Measurements from ENCODE around the gene ITPRIP. TPM values are rescaled to one million over a fixed set of nuclear protein-coding genes. Genes with fewer than 3 reads are reported as not detected.
A peak's percentile ranks its signal among the peaks of the same experiment; 100 is the strongest.

Gene ITPRIP
- total RNA-seq, 1 donor from 2014 or later, result 7.0 TPM

DNA sequence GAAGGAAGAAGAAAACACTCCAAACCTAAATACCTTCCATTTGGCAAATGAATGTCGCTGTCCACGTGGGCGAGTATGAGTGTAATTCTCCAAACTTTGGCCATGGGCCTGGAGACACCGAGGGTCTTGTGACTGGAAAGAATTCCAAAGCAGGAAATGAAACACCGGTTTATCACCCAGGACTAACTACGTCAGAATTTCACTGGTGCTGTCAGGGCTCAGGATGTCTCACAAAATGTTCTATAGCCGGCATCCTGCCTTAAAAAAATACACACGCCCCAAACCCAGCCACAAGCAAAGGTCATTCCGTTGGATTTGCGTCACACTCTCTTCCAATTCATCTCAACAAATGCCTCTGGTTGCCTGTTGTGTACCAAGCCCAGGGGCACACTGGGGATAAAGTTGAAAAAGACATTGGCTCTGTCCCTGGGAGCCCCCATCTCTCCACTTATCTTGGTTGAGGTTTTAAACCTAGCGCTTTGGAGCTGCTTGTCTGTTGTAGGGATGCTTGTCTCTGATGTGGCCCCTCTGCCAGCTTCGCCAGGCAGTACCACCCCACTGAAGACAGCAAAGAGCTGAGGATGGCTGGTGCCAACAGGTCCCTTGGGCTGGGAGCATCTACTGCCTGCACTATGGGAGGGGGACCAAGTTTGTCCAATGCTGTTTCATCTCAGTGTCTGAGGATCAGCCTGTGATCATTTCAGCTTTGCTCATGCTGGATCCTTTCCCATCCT lies 38.1 kb downstream of the ITPRIP start:
- peaks cover 3% of the 10 kb centered on the region for H3K36me3 Mint-ChIP-seq (ENCODE audit: insufficient read depth)

DNA sequence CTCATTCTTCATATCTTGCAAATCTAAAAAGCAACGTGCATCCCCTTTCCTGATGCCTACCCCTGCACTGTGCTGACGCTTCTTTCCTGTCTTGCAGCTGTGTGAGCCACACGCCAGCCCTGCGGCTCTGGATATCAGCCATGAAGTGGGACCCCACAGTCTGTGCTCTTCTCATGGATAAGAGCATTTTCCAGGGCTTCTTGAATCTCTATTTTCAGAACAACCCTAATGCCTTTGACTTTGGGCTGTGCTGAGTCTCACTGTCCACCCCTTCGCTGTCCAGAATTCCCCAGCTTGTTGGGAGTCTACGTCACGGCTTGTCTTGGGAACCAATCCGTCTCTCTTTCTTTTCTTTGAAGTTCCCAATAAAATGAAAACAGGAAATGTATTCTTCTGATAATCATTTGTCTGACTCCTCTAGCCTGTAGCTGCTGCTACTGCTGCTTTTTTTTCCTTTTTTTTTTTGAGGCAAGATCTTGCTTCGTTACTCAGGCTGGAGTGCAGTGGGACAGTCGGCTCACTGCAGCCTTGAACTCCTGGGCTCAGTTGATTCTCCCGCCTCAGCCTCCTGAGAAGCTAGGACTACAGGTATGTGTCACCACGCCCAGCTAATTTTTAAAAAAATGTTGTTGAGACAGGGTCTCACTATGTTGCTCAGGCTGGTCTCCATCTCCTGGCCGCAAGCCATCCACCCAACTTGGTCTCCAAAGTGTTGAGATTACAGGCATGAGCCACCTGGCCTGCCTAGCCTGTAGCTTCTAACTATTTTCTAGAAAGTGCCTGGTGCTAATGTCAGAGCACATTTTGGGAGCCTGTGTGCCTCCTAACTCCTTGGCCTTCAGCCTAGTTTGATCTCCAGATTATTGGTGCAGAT lies 39.0 kb downstream of the ITPRIP start:
- TF ChIP-seq, protein P1, sequence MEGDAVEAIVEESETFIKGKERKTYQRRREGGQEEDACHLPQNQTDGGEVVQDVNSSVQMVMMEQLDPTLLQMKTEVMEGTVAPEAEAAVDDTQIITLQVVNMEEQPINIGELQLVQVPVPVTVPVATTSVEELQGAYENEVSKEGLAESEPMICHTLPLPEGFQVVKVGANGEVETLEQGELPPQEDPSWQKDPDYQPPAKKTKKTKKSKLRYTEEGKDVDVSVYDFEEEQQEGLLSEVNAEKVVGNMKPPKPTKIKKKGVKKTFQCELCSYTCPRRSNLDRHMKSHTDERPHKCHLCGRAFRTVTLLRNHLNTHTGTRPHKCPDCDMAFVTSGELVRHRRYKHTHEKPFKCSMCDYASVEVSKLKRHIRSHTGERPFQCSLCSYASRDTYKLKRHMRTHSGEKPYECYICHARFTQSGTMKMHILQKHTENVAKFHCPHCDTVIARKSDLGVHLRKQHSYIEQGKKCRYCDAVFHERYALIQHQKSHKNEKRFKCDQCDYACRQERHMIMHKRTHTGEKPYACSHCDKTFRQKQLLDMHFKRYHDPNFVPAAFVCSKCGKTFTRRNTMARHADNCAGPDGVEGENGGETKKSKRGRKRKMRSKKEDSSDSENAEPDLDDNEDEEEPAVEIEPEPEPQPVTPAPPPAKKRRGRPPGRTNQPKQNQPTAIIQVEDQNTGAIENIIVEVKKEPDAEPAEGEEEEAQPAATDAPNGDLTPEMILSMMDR (IDR thresholded peaks at IDR 0.05; ENCODE audit: unreplicated experiment), result no peak
- DNase-seq (ENCODE audit: low spot score, unreplicated experiment), result no peak
- no peaks in the 10 kb centered on the region for H3K4me1 Mint-ChIP-seq (ENCODE audit: low read depth)
- H3K36me3 Mint-ChIP-seq (ENCODE audit: insufficient read depth), result peaks cover 3% of the 10 kb centered on the region
- H3K27me3 Mint-ChIP-seq, result no peaks in the 10 kb centered on the region
- no peak overlapping the region for H3K4me3 Mint-ChIP-seq (ENCODE audit: low read depth)
- peaks cover 5% of the 10 kb centered on the region for H3K9me3 Mint-ChIP-seq (ENCODE audit: low read depth)
- H3K27ac Mint-ChIP-seq, result no peak overlapping the region

More for the DNA sequence above, 38.1 kb downstream of the ITPRIP start:
- H3K27me3 Mint-ChIP-seq, result no peaks in the 10 kb centered on the region
- peak overlapping the region; percentile 70 for H3K27ac Mint-ChIP-seq
- DNase-seq (ENCODE audit: low spot score, unreplicated experiment), result no peak
- no peaks in the 10 kb centered on the region for H3K4me1 Mint-ChIP-seq (ENCODE audit: low read depth)
- no peak overlapping the region for H3K4me3 Mint-ChIP-seq (ENCODE audit: low read depth)
- TF ChIP-seq, protein P1 (IDR thresholded peaks at IDR 0.05; ENCODE audit: unreplicated experiment), result no peak
- H3K9me3 Mint-ChIP-seq (ENCODE audit: low read depth), result peaks cover 5% of the 10 kb centered on the region

DNA sequence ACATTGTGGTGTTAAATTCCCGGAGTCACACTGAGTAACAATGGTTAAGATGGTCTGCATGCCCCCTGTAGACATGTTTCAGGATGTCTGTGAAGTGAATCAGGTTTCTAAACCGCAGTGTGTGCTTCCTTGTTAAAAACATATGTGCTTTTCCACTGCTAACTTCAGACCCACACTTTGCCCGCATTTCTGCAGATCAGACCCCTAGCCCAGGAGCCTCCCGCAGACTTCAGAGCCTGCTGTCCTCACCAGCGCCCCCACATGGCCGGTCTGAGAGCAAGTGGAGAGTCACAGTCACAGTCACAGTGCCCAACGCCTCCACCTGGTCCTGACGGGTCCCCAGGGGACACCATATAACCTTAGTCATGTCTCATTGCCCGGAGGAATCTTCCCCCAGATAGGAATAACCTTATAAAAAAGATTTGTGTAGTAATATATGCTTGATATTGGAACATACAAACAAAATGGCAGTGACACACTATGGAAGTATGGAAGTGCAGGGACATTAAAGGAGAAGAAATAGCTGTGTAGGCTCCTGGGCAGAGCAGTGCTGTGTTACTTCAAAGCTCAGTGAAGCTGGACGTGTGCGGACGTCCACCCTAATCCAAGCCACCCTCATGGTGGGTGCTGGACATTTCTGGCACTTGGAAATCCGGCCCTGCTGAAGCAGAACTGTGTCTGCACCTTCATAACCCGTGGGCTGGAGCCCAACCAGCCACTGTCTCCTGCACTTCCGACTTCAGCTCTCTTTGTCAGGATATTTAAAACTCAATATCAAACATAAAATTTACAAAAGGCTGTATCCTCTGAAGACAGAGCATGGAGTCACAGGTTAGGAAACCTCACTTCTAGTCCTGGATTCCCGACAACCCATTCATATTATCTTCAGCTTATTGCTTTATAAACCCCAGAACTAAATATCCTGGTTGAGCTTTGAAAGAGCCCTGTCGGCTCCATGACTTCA lies 40.3 kb downstream of the ITPRIP start:
- peak; percentile 26 for DNase-seq (ENCODE audit: low spot score, unreplicated experiment)
- Mint-ChIP-seq H3K36me3 (ENCODE audit: insufficient read depth) (no peaks in the 10 kb centered on the region), H3K27ac (no peak overlapping the region), H3K9me3 (ENCODE audit: low read depth) (peaks cover under 1% of the 10 kb centered on the region), H3K4me3 (ENCODE audit: low read depth) (no peak overlapping the region), H3K27me3 (peaks cover under 1% of the 10 kb centered on the region), H3K4me1 (ENCODE audit: low read depth) (no peaks in the 10 kb centered on the region)
- TF ChIP-seq, protein P1 (IDR thresholded peaks at IDR 0.05; ENCODE audit: unreplicated experiment), result peak; percentile 56

DNA sequence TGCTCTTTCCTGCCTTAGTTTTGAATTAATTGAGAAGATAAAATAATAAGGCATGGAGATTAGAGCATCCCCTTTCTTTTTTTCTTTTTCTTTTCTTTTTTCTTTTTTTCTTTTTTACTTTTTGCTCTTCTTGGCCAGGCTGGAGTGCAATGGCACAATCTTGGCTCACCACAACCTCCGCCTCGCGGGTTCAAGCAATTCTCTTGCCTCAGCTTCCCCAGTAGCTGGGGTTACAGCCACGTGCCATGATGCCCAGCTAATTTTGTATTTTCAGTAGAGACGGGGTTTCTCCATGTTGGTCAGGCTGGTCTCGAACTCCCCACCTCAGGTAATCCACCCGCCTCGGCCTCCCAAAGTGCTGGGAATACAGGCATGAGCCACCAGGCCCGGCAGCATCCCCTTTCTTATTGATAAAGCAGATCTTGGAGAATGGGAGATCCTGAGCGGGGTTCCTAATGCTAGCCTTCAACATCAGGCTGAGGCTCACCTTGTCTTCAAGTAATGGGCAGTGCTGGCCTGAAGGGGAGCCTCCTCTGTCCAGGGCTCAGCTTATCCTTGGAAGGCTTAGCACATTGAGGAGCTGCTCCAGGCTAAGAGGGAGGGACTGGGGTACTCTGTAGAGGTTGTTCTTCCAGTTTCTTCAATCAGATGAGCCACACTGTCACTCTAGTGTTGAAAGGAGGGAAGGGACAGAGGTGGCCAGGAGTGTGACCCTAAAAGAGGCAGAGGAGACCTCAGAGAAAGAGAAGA lies 41.4 kb downstream of the ITPRIP start:
- Mint-ChIP-seq H3K27ac (peak overlapping the region; percentile 90), H3K4me3 (ENCODE audit: low read depth) (no peak overlapping the region), H3K9me3 (ENCODE audit: low read depth) (no peaks in the 10 kb centered on the region), H3K4me1 (ENCODE audit: low read depth) (no peaks in the 10 kb centered on the region), H3K27me3 (peaks cover 3% of the 10 kb centered on the region), H3K36me3 (ENCODE audit: insufficient read depth) (no peaks in the 10 kb centered on the region)
- TF ChIP-seq, protein P1 (IDR thresholded peaks at IDR 0.05; ENCODE audit: unreplicated experiment), result no peak
- no peak for DNase-seq (ENCODE audit: low spot score, unreplicated experiment)

Measured in progenitor cell of endocrine pancreas (in vitro differentiated cells).